Measurements from ENCODE around the gene TNP1.

The TNP1 gene

DNA sequence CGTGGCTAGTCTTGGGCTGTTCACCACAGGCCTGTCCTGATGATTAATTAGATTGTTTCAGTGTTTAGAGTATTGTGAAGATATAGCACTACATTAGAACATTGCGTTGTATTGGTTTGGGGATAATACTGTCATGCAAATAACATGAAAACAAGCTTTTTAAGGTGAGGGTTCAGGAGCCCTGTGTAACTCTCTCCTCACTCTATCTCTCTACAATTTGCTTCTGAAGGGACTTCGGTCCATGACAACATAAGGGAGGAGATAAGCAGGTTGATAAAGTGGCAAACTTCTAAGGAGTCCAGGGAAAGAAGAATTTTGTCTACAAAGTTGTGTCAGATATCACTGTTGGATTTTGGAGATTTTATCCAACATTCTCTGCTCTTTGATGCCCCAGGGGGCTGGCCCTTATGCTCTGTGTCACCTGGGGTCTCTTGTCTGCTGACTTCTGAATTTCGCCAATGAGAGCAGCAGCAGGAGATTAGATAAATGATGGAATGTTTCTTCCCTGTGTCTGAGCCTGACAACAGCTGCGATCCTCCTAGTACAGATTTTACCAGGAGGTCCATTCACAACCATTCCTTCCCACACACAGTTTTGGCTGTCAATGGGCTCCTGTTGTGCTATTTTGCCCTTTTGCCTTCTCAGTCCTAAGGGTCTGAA lies 3.3 kb downstream of the TNP1 start:
- TF ChIP-seq, protein P1, sequence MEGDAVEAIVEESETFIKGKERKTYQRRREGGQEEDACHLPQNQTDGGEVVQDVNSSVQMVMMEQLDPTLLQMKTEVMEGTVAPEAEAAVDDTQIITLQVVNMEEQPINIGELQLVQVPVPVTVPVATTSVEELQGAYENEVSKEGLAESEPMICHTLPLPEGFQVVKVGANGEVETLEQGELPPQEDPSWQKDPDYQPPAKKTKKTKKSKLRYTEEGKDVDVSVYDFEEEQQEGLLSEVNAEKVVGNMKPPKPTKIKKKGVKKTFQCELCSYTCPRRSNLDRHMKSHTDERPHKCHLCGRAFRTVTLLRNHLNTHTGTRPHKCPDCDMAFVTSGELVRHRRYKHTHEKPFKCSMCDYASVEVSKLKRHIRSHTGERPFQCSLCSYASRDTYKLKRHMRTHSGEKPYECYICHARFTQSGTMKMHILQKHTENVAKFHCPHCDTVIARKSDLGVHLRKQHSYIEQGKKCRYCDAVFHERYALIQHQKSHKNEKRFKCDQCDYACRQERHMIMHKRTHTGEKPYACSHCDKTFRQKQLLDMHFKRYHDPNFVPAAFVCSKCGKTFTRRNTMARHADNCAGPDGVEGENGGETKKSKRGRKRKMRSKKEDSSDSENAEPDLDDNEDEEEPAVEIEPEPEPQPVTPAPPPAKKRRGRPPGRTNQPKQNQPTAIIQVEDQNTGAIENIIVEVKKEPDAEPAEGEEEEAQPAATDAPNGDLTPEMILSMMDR (IDR thresholded peaks at IDR 0.05; ENCODE audit: insufficient read depth, missing control alignments), result no peak
- no peak for DNase-seq (ENCODE audit: insufficient read length, low spot score)
- FAIRE-seq, result no peak

DNA sequence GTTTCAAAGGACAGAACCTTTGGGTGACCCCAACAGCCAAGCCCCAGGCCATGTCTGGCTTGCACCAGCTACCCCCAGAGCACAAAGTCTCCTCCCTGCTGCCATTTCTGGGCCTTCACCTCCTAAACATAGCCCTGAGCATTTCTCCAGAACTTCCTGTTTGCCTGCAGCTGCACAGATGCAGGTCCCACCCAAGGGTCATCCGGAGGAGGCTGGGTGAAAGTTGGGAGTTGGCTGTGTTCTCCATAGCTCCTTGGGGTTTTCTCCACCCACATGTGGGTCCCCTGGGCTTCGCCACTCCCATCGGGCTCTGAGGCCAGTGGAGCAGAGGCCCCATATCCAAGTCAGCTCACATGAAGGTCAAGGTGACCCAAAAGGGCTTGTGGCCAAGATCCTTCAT lies 4.3 kb downstream of the TNP1 start:
- FAIRE-seq (no peak), DNase-seq (ENCODE audit: insufficient read length, low spot score) (no peak)
- TF ChIP-seq, protein P1 (IDR thresholded peaks at IDR 0.05; ENCODE audit: insufficient read depth, missing control alignments), result no peak

DNA sequence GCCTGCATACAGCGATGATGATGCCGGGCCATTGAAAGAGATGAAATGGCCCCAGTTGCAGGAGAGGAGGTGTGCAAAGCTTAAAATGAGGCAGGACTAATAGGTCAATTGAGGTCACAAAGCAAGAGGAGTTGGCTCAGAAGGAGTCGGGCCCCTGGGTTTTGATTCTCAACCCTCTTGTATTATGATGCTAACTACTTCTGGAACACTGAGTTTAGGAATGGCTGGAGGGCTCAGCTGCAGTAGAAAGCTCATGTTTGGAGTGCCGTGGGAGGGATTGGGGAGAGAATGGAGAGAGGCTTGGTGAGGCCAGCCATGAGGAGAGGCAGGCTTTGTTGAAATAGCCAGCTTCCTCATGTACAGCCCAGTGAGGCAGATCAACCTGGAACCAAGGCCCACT lies 4.8 kb downstream of the TNP1 start:
- FAIRE-seq (no peak), DNase-seq (ENCODE audit: insufficient read length, low spot score) (no peak)
- TF ChIP-seq, protein P1 (IDR thresholded peaks at IDR 0.05; ENCODE audit: insufficient read depth, missing control alignments), result no peak

DNA sequence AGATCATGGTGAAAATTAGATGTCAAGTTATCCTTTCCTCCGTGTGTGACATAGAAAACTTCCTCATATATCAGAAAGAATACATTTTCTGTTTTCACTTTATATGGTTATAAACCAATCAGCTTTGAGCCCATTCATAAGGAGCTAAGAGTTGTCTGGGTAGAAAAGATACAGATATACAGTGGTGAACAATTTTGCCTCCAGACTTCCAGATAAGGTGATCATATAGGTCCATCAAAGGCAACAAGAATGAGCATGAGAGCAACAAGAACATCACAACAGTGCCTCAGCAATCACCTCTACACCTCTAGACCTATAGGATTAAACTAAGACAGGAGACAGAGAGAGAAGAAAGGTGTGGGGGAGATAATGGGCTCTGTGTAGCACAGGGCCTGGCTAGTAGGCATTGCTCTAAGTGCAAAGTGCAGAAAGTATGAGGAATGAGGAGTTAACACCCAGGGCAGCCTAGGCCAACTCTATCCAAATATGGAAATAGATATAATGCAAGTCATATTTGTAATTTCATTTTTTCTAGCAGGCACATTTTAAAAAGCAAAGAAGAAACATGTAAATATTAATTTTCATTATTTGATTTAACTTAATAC lies 8.3 kb downstream of the TNP1 start:
- FAIRE-seq (no peak), DNase-seq (ENCODE audit: insufficient read length, low spot score) (no peak)
- TF ChIP-seq, protein P1 (IDR thresholded peaks at IDR 0.05; ENCODE audit: insufficient read depth, missing control alignments), result no peak

DNA sequence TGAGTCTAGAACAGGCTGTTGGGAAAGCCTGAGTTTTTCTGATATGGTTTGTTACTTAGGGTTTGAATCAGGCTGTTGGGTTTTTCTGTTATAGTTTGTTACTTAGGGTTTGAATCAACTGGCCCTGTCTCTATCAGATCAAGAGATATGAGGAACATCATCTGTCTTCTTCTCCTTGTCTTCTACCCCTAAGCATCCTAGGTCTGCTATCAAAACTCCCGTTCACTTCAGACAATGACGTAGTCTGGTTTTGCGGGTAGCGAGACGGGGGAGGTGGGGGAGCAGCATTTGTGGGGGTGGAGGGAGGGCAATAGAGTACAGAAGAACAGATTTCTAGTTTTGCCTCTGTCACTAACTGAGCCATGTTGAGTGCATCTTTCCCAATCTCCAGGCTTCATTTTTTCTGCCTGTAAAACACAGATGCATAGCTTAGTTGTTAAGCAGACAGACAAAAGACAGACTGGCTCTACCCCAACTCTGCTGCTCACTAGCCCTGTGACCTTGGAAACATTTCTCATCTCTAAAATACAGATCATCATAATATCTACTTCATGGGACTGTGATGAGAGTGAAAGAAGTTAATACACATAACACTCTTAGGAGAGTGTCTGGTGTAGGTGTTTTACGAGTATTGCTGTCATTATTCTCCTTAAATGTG lies 9.1 kb downstream of the TNP1 start:
- no peak for FAIRE-seq
- DNase-seq (ENCODE audit: insufficient read length, low spot score), result no peak
- TF ChIP-seq, protein P1 (IDR thresholded peaks at IDR 0.05; ENCODE audit: insufficient read depth, missing control alignments), result no peak

DNA sequence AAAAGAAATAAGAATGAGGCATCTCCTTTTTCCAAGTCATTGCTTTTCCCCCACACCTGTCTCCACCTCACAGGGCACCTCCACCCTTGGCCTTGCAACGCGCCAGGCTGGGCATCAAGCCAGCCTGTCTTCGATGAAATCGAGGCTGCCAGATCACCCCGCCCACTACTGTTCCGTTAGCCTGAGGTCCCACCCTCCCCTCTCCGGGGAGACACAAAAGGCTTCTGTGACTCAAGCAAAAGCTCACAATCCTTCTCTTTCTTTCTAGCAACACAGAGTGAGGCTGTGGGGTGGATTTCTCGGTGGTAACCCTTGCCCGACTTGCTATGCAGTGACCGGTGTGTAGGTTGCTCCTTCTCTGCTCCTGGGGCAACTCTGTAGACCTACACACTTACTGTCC lies 9.9 kb downstream of the TNP1 start:
- no peak for FAIRE-seq
- no peak for DNase-seq (ENCODE audit: insufficient read length, low spot score)
- TF ChIP-seq, protein P1 (IDR thresholded peaks at IDR 0.05; ENCODE audit: insufficient read depth, missing control alignments), result no peak

DNA sequence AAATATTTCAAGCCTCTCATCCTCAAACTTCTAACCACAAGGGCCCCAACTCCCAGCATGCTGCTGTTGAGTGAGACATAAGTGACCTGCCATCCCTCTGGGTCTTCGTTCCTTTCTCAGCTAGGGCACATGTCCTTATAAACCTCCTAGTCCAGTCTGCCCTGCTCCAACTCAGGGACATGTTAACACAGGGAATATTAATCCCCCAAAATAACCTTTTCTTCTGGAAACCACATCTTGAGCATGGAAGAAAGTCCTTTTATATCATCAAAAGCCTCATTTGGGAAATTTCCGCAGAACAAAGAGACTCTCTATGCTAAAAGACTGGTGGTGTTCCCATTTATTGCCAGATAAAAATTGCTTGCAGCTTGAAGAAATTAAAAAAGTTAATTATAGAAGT lies 14.4 kb downstream of the TNP1 start:
- TF ChIP-seq, protein P1 (IDR thresholded peaks at IDR 0.05; ENCODE audit: insufficient read depth, missing control alignments), result no peak
- FAIRE-seq (no peak), DNase-seq (ENCODE audit: insufficient read length, low spot score) (no peak)

All from D721Med (cell line).